ENCODE results near the gene RRP12.

Gene RRP12

DNA sequence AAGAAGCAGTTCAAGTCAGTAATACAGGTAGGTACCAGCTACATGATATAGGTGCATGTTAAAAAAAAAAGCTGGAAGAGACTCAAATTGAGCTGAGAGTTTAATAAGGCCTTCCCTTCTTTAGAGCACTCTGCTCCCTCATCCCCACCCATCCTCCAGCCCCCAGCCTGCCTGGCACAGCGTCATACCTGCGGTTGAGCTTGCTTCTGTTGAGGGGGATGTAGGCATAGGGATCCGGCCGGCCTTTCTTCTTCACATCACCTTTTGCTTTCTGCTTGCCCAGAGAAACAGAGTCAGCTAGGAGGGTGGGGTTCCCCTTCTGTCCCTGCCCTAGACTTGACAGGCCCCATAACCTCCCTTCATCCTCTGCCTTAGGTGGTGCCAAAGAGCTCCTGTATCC lies 42.8 kb downstream of the RRP12 start:
- Histone ChIP-seq H3K36me3 (ENCODE audit: control insufficient read depth in 1 of 2, insufficient read depth in 2 of 2, low read length in 2 of 2) (peaks cover 36 to 39% of the 10 kb centered on the region in 2 experiments), H2AFZ (ENCODE audit: insufficient read depth, low read length, poor library complexity) (no peak overlapping the region), H3K4me1 (ENCODE audit: control insufficient read depth in 1 of 2, insufficient read depth in 2 of 2, low read length in 2 of 2) (no peaks in the 10 kb centered on the region), H3K4me2 (ENCODE audit: low read length) (no peak overlapping the region), H4K91ac (ENCODE audit: low read depth, low read length) (no peak overlapping the region), H3K79me2 (ENCODE audit: control insufficient read depth, insufficient read depth, low read length, poor library complexity) (no peaks in the 10 kb centered on the region), H3K27me3 (ENCODE audit: insufficient read depth, low read length) (no peaks in the 10 kb centered on the region), H3K14ac (ENCODE audit: low read length) (no peak overlapping the region), H3K4me3 (ENCODE audit: low read depth, low read length) (no peak overlapping the region), H3K23ac (ENCODE audit: low read length) (no peak overlapping the region), H2AK5ac (ENCODE audit: low read length) (no peak overlapping the region), H3K9me3 (ENCODE audit: insufficient read depth, low read depth, low read length) (no peaks in the 10 kb centered on the region), H3K18ac (ENCODE audit: low read length) (no peak overlapping the region), H2BK120ac (ENCODE audit: insufficient read depth, low read length, poor library complexity) (no peak overlapping the region), H2BK5ac (ENCODE audit: low read depth, low read length, poor library complexity) (no peak overlapping the region), H3K79me1 (ENCODE audit: low read length) (no peaks in the 10 kb centered on the region), H3K9ac (ENCODE audit: low read length) (no peak overlapping the region), H3K4ac (ENCODE audit: low read depth, low read length) (no peak overlapping the region), H4K12ac (ENCODE audit: low read depth, low read length) (no peak overlapping the region), H3K27ac (ENCODE audit: low read depth, low read length) (no peak overlapping the region), H2BK12ac (ENCODE audit: low read length) (no peak overlapping the region), H4K8ac (ENCODE audit: low read depth, low read length) (no peak overlapping the region)
- whole genome bisulfite sequencing (ENCODE audit: extremely low coverage, insufficient coverage, insufficient read length), result no CpG with 5 or more reads among the region's 4 CpGs
- DNase-seq, result no peak

DNA sequence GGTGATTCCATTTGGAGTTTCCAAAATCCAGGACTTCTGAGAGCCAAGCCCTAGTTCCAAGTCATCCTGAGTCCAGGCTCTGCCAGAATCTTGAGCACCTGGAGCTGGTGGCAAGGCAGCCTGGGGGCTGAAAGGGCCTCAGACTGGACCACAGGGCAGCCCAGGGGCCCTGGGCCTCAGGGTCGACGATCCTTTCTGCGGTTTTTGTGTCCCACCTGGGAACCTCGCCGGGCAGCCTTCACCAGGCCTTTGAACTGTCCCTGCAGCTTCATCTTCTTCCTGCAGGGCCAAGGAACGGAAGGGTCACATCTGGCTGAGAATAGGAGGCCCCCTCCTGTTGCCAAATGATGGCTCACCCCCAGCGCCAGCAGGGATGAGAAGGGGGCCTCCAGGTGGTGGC lies 44.2 kb downstream of the RRP12 start:
- Histone ChIP-seq H2AFZ (ENCODE audit: insufficient read depth, low read length, poor library complexity) (no peak overlapping the region), H3K79me2 (ENCODE audit: control insufficient read depth, insufficient read depth, low read length, poor library complexity) (no peaks in the 10 kb centered on the region)
- WGBS (ENCODE audit: extremely low coverage, insufficient coverage, insufficient read length), result no CpG with 5 or more reads among the region's 7 CpGs

DNA sequence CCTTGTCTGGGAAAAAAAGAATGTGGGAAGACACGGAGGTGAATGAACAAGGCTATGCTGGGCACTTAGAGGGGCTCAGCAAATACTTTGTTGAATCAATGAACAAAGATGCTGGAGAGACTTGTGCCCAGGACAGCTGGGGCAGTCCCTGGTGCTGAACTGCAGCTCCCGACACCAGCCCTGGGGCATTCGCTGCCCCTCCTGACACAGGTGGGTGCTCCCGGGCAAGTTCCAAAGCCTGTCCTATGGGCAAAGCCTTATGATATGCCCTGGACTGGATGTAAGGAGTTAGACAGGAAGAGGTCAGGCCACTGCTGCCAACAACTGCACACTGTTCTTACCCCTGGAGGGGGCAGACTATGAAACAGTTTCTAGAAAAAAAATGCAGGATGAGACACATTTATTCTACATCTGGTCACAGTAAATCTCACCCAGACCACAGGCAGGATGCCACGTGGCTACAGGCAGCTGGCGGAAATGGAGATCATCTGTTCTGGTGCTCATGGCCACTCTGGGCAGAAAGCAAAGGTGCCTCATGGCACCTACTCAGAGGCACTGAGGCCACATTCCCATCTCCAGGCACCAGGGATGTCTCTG lies 44.7 kb downstream of the RRP12 start:
- no peaks in the 10 kb centered on the region for H3K9me3 ChIP-seq (ENCODE audit: insufficient read depth, low read depth, low read length)
- no peak overlapping the region for H2AFZ ChIP-seq (ENCODE audit: insufficient read depth, low read length, poor library complexity)
- no peak overlapping the region for H3K4me2 ChIP-seq (ENCODE audit: low read length)
- no peaks in the 10 kb centered on the region for H3K79me2 ChIP-seq (ENCODE audit: control insufficient read depth, insufficient read depth, low read length, poor library complexity)
- no peak overlapping the region for H2BK5ac ChIP-seq (ENCODE audit: low read depth, low read length, poor library complexity)
- H3K27ac ChIP-seq (ENCODE audit: low read depth, low read length), result no peak overlapping the region
- H3K9ac ChIP-seq (ENCODE audit: low read length), result no peak overlapping the region
- H3K79me1 ChIP-seq (ENCODE audit: low read length), result no peaks in the 10 kb centered on the region
- peaks cover 29 to 38% of the 10 kb centered on the region in 2 experiments for H3K36me3 ChIP-seq (ENCODE audit: control insufficient read depth in 1 of 2, insufficient read depth in 2 of 2, low read length in 2 of 2)
- no peak overlapping the region for H3K23ac ChIP-seq (ENCODE audit: low read length)
- no peak overlapping the region for H4K12ac ChIP-seq (ENCODE audit: low read depth, low read length)
- no peak overlapping the region for H4K91ac ChIP-seq (ENCODE audit: low read depth, low read length)
- no peak overlapping the region for H3K14ac ChIP-seq (ENCODE audit: low read length)
- H3K4me3 ChIP-seq (ENCODE audit: low read depth, low read length), result no peak overlapping the region
- H3K4ac ChIP-seq (ENCODE audit: low read depth, low read length), result no peak overlapping the region
- H3K18ac ChIP-seq (ENCODE audit: low read length), result no peak overlapping the region
- WGBS (ENCODE audit: extremely low coverage, insufficient coverage, insufficient read length), result no CpG with 5 or more reads among the region's 6 CpGs
- no peak overlapping the region for H2AK5ac ChIP-seq (ENCODE audit: low read length)
- H3K4me1 ChIP-seq (ENCODE audit: control insufficient read depth in 1 of 2, insufficient read depth in 2 of 2, low read length in 2 of 2), result no peaks in the 10 kb centered on the region
- H4K8ac ChIP-seq (ENCODE audit: low read depth, low read length), result no peak overlapping the region
- H2BK120ac ChIP-seq (ENCODE audit: insufficient read depth, low read length, poor library complexity), result no peak overlapping the region
- DNase-seq, result no peak
- H2BK12ac ChIP-seq (ENCODE audit: low read length), result no peak overlapping the region
- H3K27me3 ChIP-seq (ENCODE audit: insufficient read depth, low read length), result no peaks in the 10 kb centered on the region

More for the DNA sequence above, 44.2 kb downstream of the RRP12 start:
- no peak overlapping the region for H3K27ac ChIP-seq (ENCODE audit: low read depth, low read length)
- peaks cover 29 to 35% of the 10 kb centered on the region in 2 experiments for H3K36me3 ChIP-seq (ENCODE audit: control insufficient read depth in 1 of 2, insufficient read depth in 2 of 2, low read length in 2 of 2)
- no peak overlapping the region for H3K4ac ChIP-seq (ENCODE audit: low read depth, low read length)
- no peak overlapping the region for H3K4me3 ChIP-seq (ENCODE audit: low read depth, low read length)
- H3K9ac ChIP-seq (ENCODE audit: low read length), result no peak overlapping the region
- no peak overlapping the region for H4K91ac ChIP-seq (ENCODE audit: low read depth, low read length)
- H3K79me1 ChIP-seq (ENCODE audit: low read length), result no peaks in the 10 kb centered on the region
- no peak overlapping the region for H3K4me2 ChIP-seq (ENCODE audit: low read length)
- no peak overlapping the region for H3K18ac ChIP-seq (ENCODE audit: low read length)
- no peak overlapping the region for H4K8ac ChIP-seq (ENCODE audit: low read depth, low read length)
- H2AK5ac ChIP-seq (ENCODE audit: low read length), result no peak overlapping the region
- no peak overlapping the region for H3K23ac ChIP-seq (ENCODE audit: low read length)
- no peaks in the 10 kb centered on the region for H3K4me1 ChIP-seq (ENCODE audit: control insufficient read depth in 1 of 2, insufficient read depth in 2 of 2, low read length in 2 of 2)
- no peak overlapping the region for H2BK5ac ChIP-seq (ENCODE audit: low read depth, low read length, poor library complexity)
- no peak overlapping the region for H2BK12ac ChIP-seq (ENCODE audit: low read length)
- no peak overlapping the region for H3K14ac ChIP-seq (ENCODE audit: low read length)
- no peak overlapping the region for H2BK120ac ChIP-seq (ENCODE audit: insufficient read depth, low read length, poor library complexity)
- H3K27me3 ChIP-seq (ENCODE audit: insufficient read depth, low read length), result no peaks in the 10 kb centered on the region
- no peaks in the 10 kb centered on the region for H3K9me3 ChIP-seq (ENCODE audit: insufficient read depth, low read depth, low read length)
- no peak for DNase-seq
- no peak overlapping the region for H4K12ac ChIP-seq (ENCODE audit: low read depth, low read length)

DNA sequence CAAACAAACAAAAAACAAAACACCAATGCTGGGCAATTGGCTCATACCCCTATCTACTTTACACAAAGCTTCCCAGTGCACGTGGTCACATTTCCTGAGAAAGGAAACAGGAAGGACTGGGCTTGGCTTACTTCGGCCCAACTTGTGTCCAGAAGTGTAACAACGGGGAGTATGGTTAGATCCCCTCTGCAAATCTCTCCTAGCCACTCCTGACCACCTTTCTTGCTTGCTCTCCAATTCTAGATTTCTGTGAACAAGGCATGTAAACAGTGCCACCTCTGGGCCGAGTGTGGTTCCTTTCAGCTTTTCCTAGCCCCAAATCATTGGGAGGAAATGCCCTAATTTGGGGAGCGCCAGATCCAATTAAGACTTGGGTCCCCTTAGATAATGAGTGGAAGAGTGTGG lies 45.6 kb downstream of the RRP12 start:
- no peak overlapping the region for H2BK5ac ChIP-seq (ENCODE audit: low read depth, low read length, poor library complexity)
- no peak overlapping the region for H3K27ac ChIP-seq (ENCODE audit: low read depth, low read length)
- H3K4ac ChIP-seq (ENCODE audit: low read depth, low read length), result no peak overlapping the region
- no peak overlapping the region for H4K91ac ChIP-seq (ENCODE audit: low read depth, low read length)
- no peaks in the 10 kb centered on the region for H3K79me2 ChIP-seq (ENCODE audit: control insufficient read depth, insufficient read depth, low read length, poor library complexity)
- no peaks in the 10 kb centered on the region for H3K4me1 ChIP-seq (ENCODE audit: control insufficient read depth in 1 of 2, insufficient read depth in 2 of 2, low read length in 2 of 2)
- H3K9ac ChIP-seq (ENCODE audit: low read length), result no peak overlapping the region
- no peak overlapping the region for H3K4me3 ChIP-seq (ENCODE audit: low read depth, low read length)
- H3K4me2 ChIP-seq (ENCODE audit: low read length), result no peak overlapping the region
- H3K27me3 ChIP-seq (ENCODE audit: insufficient read depth, low read length), result no peaks in the 10 kb centered on the region
- H2BK120ac ChIP-seq (ENCODE audit: insufficient read depth, low read length, poor library complexity), result no peak overlapping the region
- no peak overlapping the region for H3K18ac ChIP-seq (ENCODE audit: low read length)
- H4K8ac ChIP-seq (ENCODE audit: low read depth, low read length), result no peak overlapping the region
- H3K79me1 ChIP-seq (ENCODE audit: low read length), result no peaks in the 10 kb centered on the region
- no peak overlapping the region for H2AFZ ChIP-seq (ENCODE audit: insufficient read depth, low read length, poor library complexity)
- DNase-seq, result peak in 1 of 2 donors; percentile 76
- H2BK12ac ChIP-seq (ENCODE audit: low read length), result no peak overlapping the region
- H3K9me3 ChIP-seq (ENCODE audit: insufficient read depth, low read depth, low read length), result no peaks in the 10 kb centered on the region
- no peak overlapping the region for H2AK5ac ChIP-seq (ENCODE audit: low read length)
- WGBS (ENCODE audit: extremely low coverage, insufficient coverage, insufficient read length), result no CpG with 5 or more reads among the region's 5 CpGs
- no peak overlapping the region for H3K14ac ChIP-seq (ENCODE audit: low read length)
- H3K36me3 ChIP-seq (ENCODE audit: control insufficient read depth in 1 of 2, insufficient read depth in 2 of 2, low read length in 2 of 2), result peaks cover 26 to 38% of the 10 kb centered on the region in 2 experiments
- H4K12ac ChIP-seq (ENCODE audit: low read depth, low read length), result no peak overlapping the region
- H3K23ac ChIP-seq (ENCODE audit: low read length), result no peak overlapping the region
